Progenitor cell of endocrine pancreas (in vitro differentiated cells): ENCODE data around the gene GTF3C1. TPM values are rescaled to one million over a fixed set of nuclear protein-coding genes. Genes with fewer than 3 reads are reported as not detected.

ENCODE experiments used
- DNase-seq: peaks from one replicate; pipeline ENCODE4 v3.0.0; 2021; ENCODE audit warnings: low spot score; ENCODE audit not compliant: unreplicated experiment
- H3K27ac Mint-ChIP-seq: 2 replicates; pipeline ENCODE4 v1.8.0; 2021; ENCODE audit warnings: mild to moderate bottlenecking, moderate library complexity, mixed read lengths
- H3K27me3 Mint-ChIP-seq: 2 replicates; pipeline ENCODE4 v1.8.0; 2021; ENCODE audit warnings: mixed read lengths
- H3K36me3 Mint-ChIP-seq: 2 replicates; pipeline ENCODE4 v1.8.0; 2022; ENCODE audit warnings: mixed read lengths; ENCODE audit not compliant: insufficient read depth
- H3K4me1 Mint-ChIP-seq: 2 replicates; pipeline ENCODE4 v1.8.0; 2021; ENCODE audit warnings: low read depth, mixed read lengths
- H3K4me3 Mint-ChIP-seq: 2 replicates; pipeline ENCODE4 v1.8.0; 2021; ENCODE audit warnings: low read depth, mild to moderate bottlenecking, moderate library complexity, mixed read lengths
- H3K9me3 Mint-ChIP-seq: 2 replicates; pipeline ENCODE4 v1.8.0; 2021; ENCODE audit warnings: low read depth, mixed read lengths
- total RNA-seq: library from RNA; stranded (reverse); gene quantifications from 2 replicates; pipeline ENCODE4 v1.2.1, GENCODE V29; 2021
- TF ChIP-seq, protein P1 (sequence below): fragments of 200-600 bp; sonication (generic); IDR thresholded peaks from one replicate; pipeline ENCODE4 v1.5.0; 2021; ENCODE audit warnings: antibody characterized with exemption, mild to moderate bottlenecking; ENCODE audit not compliant: unreplicated experiment

Gene GTF3C1
- total RNA-seq, 1 donor from 2014 or later = 106 TPM

DNA sequence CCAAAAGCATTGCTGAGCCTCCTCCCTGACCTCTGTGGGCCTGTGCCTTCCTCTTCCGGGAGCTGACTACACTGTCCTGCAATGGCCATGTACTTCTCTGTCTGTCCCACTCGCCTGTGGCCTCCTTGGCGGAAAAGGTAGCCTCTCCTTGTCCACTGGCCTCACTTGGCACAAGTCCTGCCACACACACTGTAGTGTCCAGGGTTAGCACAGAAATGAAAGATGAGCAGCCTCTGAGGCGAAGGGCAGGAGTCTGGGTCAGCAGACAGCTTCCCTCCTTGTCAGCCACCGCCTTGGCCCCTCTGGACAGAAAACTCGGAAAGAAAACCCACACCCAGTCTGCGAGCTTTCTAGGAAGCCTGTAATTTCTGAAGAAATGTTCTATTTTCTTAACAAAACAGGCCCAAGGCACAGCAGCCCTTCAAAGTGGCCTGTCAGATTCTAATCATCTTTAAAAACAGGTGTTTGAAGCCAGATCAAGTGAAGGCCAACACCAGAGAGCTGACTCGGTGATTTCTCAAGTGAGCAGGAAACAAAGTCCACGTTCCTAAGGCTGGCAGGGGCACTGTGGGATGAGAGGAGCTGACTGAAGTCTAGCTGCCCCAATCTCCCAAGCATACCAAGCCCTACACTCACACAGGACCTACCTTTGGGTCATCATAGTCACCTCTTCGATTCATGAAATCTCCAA, 67.2 kb downstream of the GTF3C1 start:
- H3K4me3 Mint-ChIP-seq = no peak overlapping the region
- H3K9me3 Mint-ChIP-seq = no peaks in the 10 kb centered on the region
- no peak for DNase-seq
- H3K27ac Mint-ChIP-seq = no peak overlapping the region
- TF ChIP-seq, protein P1, sequence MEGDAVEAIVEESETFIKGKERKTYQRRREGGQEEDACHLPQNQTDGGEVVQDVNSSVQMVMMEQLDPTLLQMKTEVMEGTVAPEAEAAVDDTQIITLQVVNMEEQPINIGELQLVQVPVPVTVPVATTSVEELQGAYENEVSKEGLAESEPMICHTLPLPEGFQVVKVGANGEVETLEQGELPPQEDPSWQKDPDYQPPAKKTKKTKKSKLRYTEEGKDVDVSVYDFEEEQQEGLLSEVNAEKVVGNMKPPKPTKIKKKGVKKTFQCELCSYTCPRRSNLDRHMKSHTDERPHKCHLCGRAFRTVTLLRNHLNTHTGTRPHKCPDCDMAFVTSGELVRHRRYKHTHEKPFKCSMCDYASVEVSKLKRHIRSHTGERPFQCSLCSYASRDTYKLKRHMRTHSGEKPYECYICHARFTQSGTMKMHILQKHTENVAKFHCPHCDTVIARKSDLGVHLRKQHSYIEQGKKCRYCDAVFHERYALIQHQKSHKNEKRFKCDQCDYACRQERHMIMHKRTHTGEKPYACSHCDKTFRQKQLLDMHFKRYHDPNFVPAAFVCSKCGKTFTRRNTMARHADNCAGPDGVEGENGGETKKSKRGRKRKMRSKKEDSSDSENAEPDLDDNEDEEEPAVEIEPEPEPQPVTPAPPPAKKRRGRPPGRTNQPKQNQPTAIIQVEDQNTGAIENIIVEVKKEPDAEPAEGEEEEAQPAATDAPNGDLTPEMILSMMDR = no peak
- no peaks in the 10 kb centered on the region for H3K27me3 Mint-ChIP-seq
- peaks cover 20% of the 10 kb centered on the region for H3K36me3 Mint-ChIP-seq
- no peaks in the 10 kb centered on the region for H3K4me1 Mint-ChIP-seq

DNA sequence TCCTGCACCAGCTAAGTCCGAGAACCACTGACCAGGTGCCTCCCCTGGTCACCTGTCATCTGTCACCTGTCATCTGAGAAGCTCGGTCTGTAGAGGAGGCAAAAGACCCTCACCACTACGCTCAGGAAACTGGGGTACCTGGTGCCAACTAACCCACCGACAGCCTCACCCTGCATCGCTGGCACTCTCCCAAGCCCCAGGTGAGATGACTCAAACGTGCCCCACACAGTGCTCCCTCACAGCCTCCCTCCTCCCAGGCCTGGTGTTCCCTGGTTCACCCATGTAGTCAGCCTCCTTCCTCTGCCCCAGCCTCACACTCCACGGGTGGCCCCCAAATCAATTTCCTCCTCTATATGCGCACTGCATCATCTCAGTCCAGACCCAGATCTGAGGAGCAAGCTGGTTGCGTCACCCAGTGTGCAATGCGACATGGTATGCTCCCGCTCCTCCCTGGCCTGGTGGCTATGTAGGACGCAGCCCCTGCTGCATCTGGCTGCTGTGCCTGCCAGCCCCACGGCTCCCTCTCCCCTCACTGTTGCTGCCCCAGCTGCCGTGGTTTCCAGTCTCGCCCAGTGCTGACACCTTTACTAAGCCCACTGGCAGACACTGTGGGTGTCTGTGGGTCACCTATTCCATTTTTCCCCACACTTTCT, 68.3 kb downstream of the GTF3C1 start:
- Mint-ChIP-seq H3K4me3 (no peak overlapping the region), H3K27ac (no peak overlapping the region), H3K36me3 (peaks cover 20% of the 10 kb centered on the region), H3K9me3 (no peaks in the 10 kb centered on the region), H3K4me1 (no peaks in the 10 kb centered on the region), H3K27me3 (no peaks in the 10 kb centered on the region)
- TF ChIP-seq, protein P1 = no peak
- DNase-seq = no peak

DNA sequence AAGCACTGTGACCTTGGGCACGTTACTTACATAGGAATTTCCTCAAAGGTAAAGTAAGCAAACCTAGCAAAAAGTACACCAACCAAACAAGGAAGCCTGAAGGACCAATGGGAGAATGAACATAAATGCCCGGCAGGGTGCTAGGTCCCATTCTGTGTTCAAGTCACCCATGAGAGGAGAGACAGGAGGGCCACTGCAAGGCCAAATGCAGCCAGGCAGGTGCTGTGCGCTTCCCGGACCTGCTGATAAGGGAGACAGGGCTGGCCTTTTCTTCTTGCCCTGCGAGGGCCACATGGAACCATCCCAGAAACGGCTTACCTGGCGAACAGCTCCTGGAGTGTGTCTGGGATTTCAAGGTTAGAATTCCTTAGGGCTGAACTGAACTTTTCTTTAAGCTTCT, 69.0 kb downstream of the GTF3C1 start:
- H3K27ac Mint-ChIP-seq = no peak overlapping the region
- no peak for DNase-seq
- peaks cover 23% of the 10 kb centered on the region for H3K36me3 Mint-ChIP-seq
- H3K9me3 Mint-ChIP-seq = no peaks in the 10 kb centered on the region
- no peaks in the 10 kb centered on the region for H3K4me1 Mint-ChIP-seq
- H3K27me3 Mint-ChIP-seq = no peaks in the 10 kb centered on the region
- H3K4me3 Mint-ChIP-seq = no peak overlapping the region
- TF ChIP-seq, protein P1 = no peak

GRCh38 chr16:27476240-27476639, 73.5 kb downstream of the GTF3C1 start:
- no peaks in the 10 kb centered on the region for H3K27me3 Mint-ChIP-seq
- DNase-seq = no peak
- H3K4me1 Mint-ChIP-seq = no peaks in the 10 kb centered on the region
- H3K4me3 Mint-ChIP-seq = no peak overlapping the region
- no peaks in the 10 kb centered on the region for H3K9me3 Mint-ChIP-seq
- TF ChIP-seq, protein P1 = no peak
- H3K36me3 Mint-ChIP-seq = peaks cover 21% of the 10 kb centered on the region
- no peak overlapping the region for H3K27ac Mint-ChIP-seq

DNA sequence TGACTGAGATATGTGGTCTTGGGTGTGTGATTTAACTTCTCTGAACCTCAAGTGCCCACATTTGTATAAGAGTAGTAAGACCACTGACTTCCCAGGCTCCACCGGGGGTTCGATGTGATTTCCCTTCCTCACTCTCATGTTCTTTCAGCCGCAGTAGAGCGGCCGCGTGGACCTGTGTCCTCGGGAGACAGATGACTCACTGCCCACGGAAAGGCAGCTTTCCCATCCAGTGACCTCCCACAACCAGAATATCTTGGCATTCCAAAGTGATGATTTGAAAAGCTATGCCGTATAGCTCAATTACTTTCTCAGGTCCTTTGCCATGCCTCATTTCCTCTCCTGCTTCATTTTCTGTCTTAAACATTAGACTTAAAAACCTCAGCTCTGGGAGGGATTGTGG, 74.2 kb downstream of the GTF3C1 start:
- Mint-ChIP-seq H3K4me1 (no peaks in the 10 kb centered on the region), H3K27me3 (no peaks in the 10 kb centered on the region), H3K4me3 (no peak overlapping the region), H3K9me3 (no peaks in the 10 kb centered on the region), H3K36me3 (peaks cover 28% of the 10 kb centered on the region), H3K27ac (no peak overlapping the region)
- TF ChIP-seq, protein P1 = no peak
- DNase-seq = no peak
